ENCODE results near the gene PCSK5.
A peak's percentile ranks its signal among the peaks of the same experiment; 100 is the strongest.
"Not testable (repeated sequence)": the region's sequence is repeated elsewhere in the genome, so short reads cannot be mapped to it uniquely, and the experiment has no call there.

PCSK5 gene

GRCh38 chr9:75889577-75889976 is 896 bp upstream of the PCSK5 start:
- no peak for DNase-seq (ENCODE audit: insufficient read length, low spot score)
- FAIRE-seq = no peak

GRCh38 chr9:75889977-75890471 is 449 bp upstream of the PCSK5 start:
- no peak for FAIRE-seq
- DNase-seq (ENCODE audit: insufficient read length, low spot score) = peak; percentile 32

- no peak for FAIRE-seq
- no peak for DNase-seq (ENCODE audit: insufficient read length, low spot score)
Measured at GRCh38 chr9:75891277-75891741, 836 bp downstream of the PCSK5 start.

GRCh38 chr9:75891771-75892215 is 1.3 kb downstream of the PCSK5 start:
- DNase-seq (ENCODE audit: insufficient read length, low spot score) (no peak), FAIRE-seq (no peak)

GRCh38 chr9:75892216-75892911 is 1.9 kb downstream of the PCSK5 start:
- DNase-seq (ENCODE audit: insufficient read length, low spot score) (no peak), FAIRE-seq (no peak)

GRCh38 chr9:75893106-75893505 is 2.6 kb downstream of the PCSK5 start:
- no peak for FAIRE-seq
- DNase-seq (ENCODE audit: insufficient read length, low spot score) = no peak

GRCh38 chr9:75894566-75894965 is 4.1 kb downstream of the PCSK5 start:
- FAIRE-seq (no peak), DNase-seq (ENCODE audit: insufficient read length, low spot score) (no peak)

GRCh38 chr9:75895112-75895511 is 4.6 kb downstream of the PCSK5 start:
- FAIRE-seq (no peak), DNase-seq (ENCODE audit: insufficient read length, low spot score) (no peak)

GRCh38 chr9:75896193-75896592 is 5.7 kb downstream of the PCSK5 start:
- no peak for FAIRE-seq

GRCh38 chr9:75900893-75901524 is 10.5 kb downstream of the PCSK5 start:
- FAIRE-seq; DNase-seq (ENCODE audit: insufficient read length, low spot score): not testable (repeated sequence)

More at GRCh38 chr9:75896193-75896592, 5.7 kb downstream of the PCSK5 start:
- DNase-seq (ENCODE audit: insufficient read length, low spot score) = no peak

- no peak for DNase-seq (ENCODE audit: insufficient read length, low spot score)
Measured at GRCh38 chr9:75903785-75904360, 13.4 kb downstream of the PCSK5 start.

GRCh38 chr9:75904364-75904763 is 13.9 kb downstream of the PCSK5 start:
- FAIRE-seq (no peak), DNase-seq (ENCODE audit: insufficient read length, low spot score) (no peak)

More at GRCh38 chr9:75903785-75904360, 13.4 kb downstream of the PCSK5 start:
- FAIRE-seq = no peak

GRCh38 chr9:75906531-75906930 is 16.1 kb downstream of the PCSK5 start:
- FAIRE-seq (no peak), DNase-seq (ENCODE audit: insufficient read length, low spot score) (no peak)

GRCh38 chr9:75907329-75907728 is 16.9 kb downstream of the PCSK5 start:
- FAIRE-seq (no peak), DNase-seq (ENCODE audit: insufficient read length, low spot score) (no peak)

GRCh38 chr9:75907923-75908322 is 17.4 kb downstream of the PCSK5 start:
- DNase-seq (ENCODE audit: insufficient read length, low spot score) = no peak
- FAIRE-seq = no peak

GRCh38 chr9:75909776-75910175 is 19.3 kb downstream of the PCSK5 start:
- FAIRE-seq = no peak
- DNase-seq (ENCODE audit: insufficient read length, low spot score) = no peak

- FAIRE-seq = no peak
- DNase-seq (ENCODE audit: insufficient read length, low spot score) = no peak
Measured at GRCh38 chr9:75910731-75911130, 20.3 kb downstream of the PCSK5 start.

GRCh38 chr9:75911390-75911789 is 20.9 kb downstream of the PCSK5 start:
- FAIRE-seq = no peak
- no peak for DNase-seq (ENCODE audit: insufficient read length, low spot score)

GRCh38 chr9:75912951-75913350 is 22.5 kb downstream of the PCSK5 start:
- DNase-seq (ENCODE audit: insufficient read length, low spot score) (no peak), FAIRE-seq (no peak)

- DNase-seq (ENCODE audit: insufficient read length, low spot score) = no peak
- FAIRE-seq = no peak
Measured at GRCh38 chr9:75914002-75914401, 23.5 kb downstream of the PCSK5 start.

GRCh38 chr9:75914883-75915452 is 24.5 kb downstream of the PCSK5 start:
- no peak for FAIRE-seq
- no peak for DNase-seq (ENCODE audit: insufficient read length, low spot score)
